SJSA1 (cell line): ENCODE results near the gene EMP2. TPM values are rescaled to one million over a fixed set of nuclear protein-coding genes. Genes with fewer than 3 reads are reported as not detected.
"Not testable (repeated sequence)": the region's sequence is repeated elsewhere in the genome, so short reads cannot be mapped to it uniquely, and the experiment has no call there.

ENCODE experiments used
- DNase-seq, 2 experiments: peaks; one replicate each; pipeline ENCODE4 v3.0.0-alpha.2; 2015 to 2020; ENCODE audit warnings: low spot score in 2 of 2, low read depth in 1 of 2
- H3K27ac ChIP-seq: fragments of 250-450 bp; sonication (Bioruptor Pico); 2 replicates; pipeline ENCODE4 v1.5.1; 2020; ENCODE audit warnings: mild to moderate bottlenecking, moderate library complexity
- H3K27me3 ChIP-seq: fragments of 250-450 bp; sonication (Bioruptor Pico); replicated peaks from 2 replicates; pipeline ENCODE4 v1.5.1; 2020; ENCODE audit warnings: mild to moderate bottlenecking, moderate library complexity
- H3K36me3 ChIP-seq: fragments of 250-450 bp; sonication (Bioruptor Pico); 2 replicates; pipeline ENCODE4 v1.5.1; 2020; ENCODE audit warnings: mild to moderate bottlenecking
- H3K4me1 ChIP-seq: fragments of 250-450 bp; sonication (Bioruptor Pico); replicated peaks from 2 replicates; pipeline ENCODE4 v1.6.1; 2021; ENCODE audit warnings: mild to moderate bottlenecking
- H3K4me3 ChIP-seq: fragments of 250-450 bp; sonication (Bioruptor Pico); 2 replicates; pipeline ENCODE4 v1.5.1; 2020; ENCODE audit warnings: mild to moderate bottlenecking
- H3K9me3 ChIP-seq: fragments of 250-450 bp; sonication (Bioruptor Pico); replicated peaks from 2 replicates; pipeline ENCODE4 v1.5.1; 2020; ENCODE audit warnings: mild to moderate bottlenecking
- total RNA-seq: library from RNA; depleted of rRNA; stranded (reverse); fragments of >200 nt; shearing (Covaris generic); gene quantifications from 2 replicates; pipeline ENCODE4 v1.2.3, GENCODE V29; 2014; rRNA removed

EMP2 gene
- total RNA-seq = 9.4 and 9.8 TPM in 2 replicates

- Histone ChIP-seq H3K27me3 (no peaks in the 10 kb centered on the region), H3K9me3 (no peaks in the 10 kb centered on the region), H3K27ac (peak within 1 kb of the TSS; percentile 45), H3K36me3 (peaks cover 6% of the 10 kb centered on the region), H3K4me3 (peak within 1 kb of the TSS; percentile 61), H3K4me1 (peaks cover 10% of the 10 kb centered on the region)
- peak; percentile 75 to 82 for DNase-seq
Observed at GRCh38 chr16:10579965-10580882, at the start of gene EMP2. TSS of gene EMP2 (minus strand) at chr16:10580598. CDS start at chr16:10547617, 32,981 bp downstream.

GRCh38 chr16:10629592-10629963 lies 49.2 kb upstream of the EMP2 start:
- Histone ChIP-seq H3K4me1 (no peaks in the 10 kb centered on the region), H3K27me3 (no peaks in the 10 kb centered on the region), H3K4me3 (no peak overlapping the region), H3K27ac (no peak overlapping the region), H3K9me3 (no peaks in the 10 kb centered on the region), H3K36me3 (no peaks in the 10 kb centered on the region)
- DNase-seq = no peak

- Histone ChIP-seq H3K27ac (no peak overlapping the region), H3K27me3 (no peaks in the 10 kb centered on the region), H3K4me3 (no peak overlapping the region), H3K9me3 (no peaks in the 10 kb centered on the region), H3K36me3 (no peaks in the 10 kb centered on the region), H3K4me1 (no peaks in the 10 kb centered on the region)
- DNase-seq = no peak
Observed at GRCh38 chr16:10625595-10626357, 45.4 kb upstream of the EMP2 start.

- Histone ChIP-seq H3K36me3 (no peaks in the 10 kb centered on the region), H3K27me3 (no peaks in the 10 kb centered on the region), H3K9me3 (no peaks in the 10 kb centered on the region; the same call in 1 of the 2 replicates), H3K27ac (no peak overlapping the region), H3K4me1 (no peaks in the 10 kb centered on the region), H3K4me3 (no peak overlapping the region)
- no peak for DNase-seq
Observed at GRCh38 chr16:10624527-10624926, 44.1 kb upstream of the EMP2 start.

GRCh38 chr16:10623059-10623458 lies 42.7 kb upstream of the EMP2 start:
- Histone ChIP-seq H3K27ac (no peak overlapping the region), H3K9me3 (no peaks in the 10 kb centered on the region; the same call in 1 of the 2 replicates), H3K36me3 (no peaks in the 10 kb centered on the region), H3K4me3 (no peak overlapping the region), H3K27me3 (no peaks in the 10 kb centered on the region; the same call in 1 of the 2 replicates), H3K4me1 (no peaks in the 10 kb centered on the region)
- no peak for DNase-seq

GRCh38 chr16:10622036-10622921 lies 41.9 kb upstream of the EMP2 start:
- no peaks in the 10 kb centered on the region for H3K36me3 ChIP-seq
- H3K27me3 ChIP-seq = no peaks in the 10 kb centered on the region; the same call in 1 of the 2 replicates
- no peak overlapping the region for H3K4me3 ChIP-seq
- H3K27ac ChIP-seq = no peak overlapping the region
- H3K9me3 ChIP-seq = no peaks in the 10 kb centered on the region; the same call in 1 of the 2 replicates
- no peak for DNase-seq
- H3K4me1 ChIP-seq = no peaks in the 10 kb centered on the region

GRCh38 chr16:10621216-10621949 lies 41.0 kb upstream of the EMP2 start:
- not testable (repeated sequence) for H3K36me3 ChIP-seq, H3K4me3 ChIP-seq, H3K27me3 ChIP-seq, H3K27ac ChIP-seq, DNase-seq, H3K4me1 ChIP-seq, H3K9me3 ChIP-seq

- H3K36me3 ChIP-seq = no peaks in the 10 kb centered on the region
- no peaks in the 10 kb centered on the region for H3K4me1 ChIP-seq
- no peak overlapping the region for H3K27ac ChIP-seq
- no peak overlapping the region for H3K4me3 ChIP-seq
- no peaks in the 10 kb centered on the region; the same call in 1 of the 2 replicates for H3K27me3 ChIP-seq
- DNase-seq = no peak
- H3K9me3 ChIP-seq = no peaks in the 10 kb centered on the region; the same call in 1 of the 2 replicates
Observed at GRCh38 chr16:10620120-10620519, 39.7 kb upstream of the EMP2 start.

GRCh38 chr16:10619271-10619849 lies 39.0 kb upstream of the EMP2 start:
- no peak for DNase-seq
- no peaks in the 10 kb centered on the region; the same call in 1 of the 2 replicates for H3K27me3 ChIP-seq
- no peak overlapping the region for H3K27ac ChIP-seq
- no peaks in the 10 kb centered on the region for H3K36me3 ChIP-seq
- H3K9me3 ChIP-seq = no peaks in the 10 kb centered on the region; the same call in 1 of the 2 replicates
- H3K4me1 ChIP-seq = no peaks in the 10 kb centered on the region
- no peak overlapping the region for H3K4me3 ChIP-seq

GRCh38 chr16:10618710-10619209 lies 38.4 kb upstream of the EMP2 start:
- no peaks in the 10 kb centered on the region; the same call in 1 of the 2 replicates for H3K9me3 ChIP-seq
- H3K4me1 ChIP-seq = no peaks in the 10 kb centered on the region
- no peak for DNase-seq
- H3K36me3 ChIP-seq = no peaks in the 10 kb centered on the region
- H3K4me3 ChIP-seq = no peak overlapping the region
- H3K27me3 ChIP-seq = no peaks in the 10 kb centered on the region; the same call in 1 of the 2 replicates
- H3K27ac ChIP-seq = no peak overlapping the region

- H3K27ac ChIP-seq = no peak overlapping the region
- no peak for DNase-seq
Observed at GRCh38 chr16:10617662-10618420, 37.4 kb upstream of the EMP2 start.

More at GRCh38 chr16:10617662-10618420, 37.4 kb upstream of the EMP2 start:
- H3K9me3 ChIP-seq = no peaks in the 10 kb centered on the region; the same call in 1 of the 2 replicates
- H3K4me3 ChIP-seq = no peak overlapping the region
- no peaks in the 10 kb centered on the region for H3K36me3 ChIP-seq
- H3K4me1 ChIP-seq = no peaks in the 10 kb centered on the region
- H3K27me3 ChIP-seq = no peaks in the 10 kb centered on the region; the same call in 1 of the 2 replicates
